ENCODE results near the gene DDX10. TPM values are rescaled to one million over a fixed set of nuclear protein-coding genes. Genes with fewer than 3 reads are reported as not detected.
A peak's percentile ranks its signal among the peaks of the same experiment; 100 is the strongest.

DDX10 gene
- total and polyA plus RNA-seq, 3 donors from 2014 or later = 25.7 to 64.4 (median 59.2) TPM

DNA sequence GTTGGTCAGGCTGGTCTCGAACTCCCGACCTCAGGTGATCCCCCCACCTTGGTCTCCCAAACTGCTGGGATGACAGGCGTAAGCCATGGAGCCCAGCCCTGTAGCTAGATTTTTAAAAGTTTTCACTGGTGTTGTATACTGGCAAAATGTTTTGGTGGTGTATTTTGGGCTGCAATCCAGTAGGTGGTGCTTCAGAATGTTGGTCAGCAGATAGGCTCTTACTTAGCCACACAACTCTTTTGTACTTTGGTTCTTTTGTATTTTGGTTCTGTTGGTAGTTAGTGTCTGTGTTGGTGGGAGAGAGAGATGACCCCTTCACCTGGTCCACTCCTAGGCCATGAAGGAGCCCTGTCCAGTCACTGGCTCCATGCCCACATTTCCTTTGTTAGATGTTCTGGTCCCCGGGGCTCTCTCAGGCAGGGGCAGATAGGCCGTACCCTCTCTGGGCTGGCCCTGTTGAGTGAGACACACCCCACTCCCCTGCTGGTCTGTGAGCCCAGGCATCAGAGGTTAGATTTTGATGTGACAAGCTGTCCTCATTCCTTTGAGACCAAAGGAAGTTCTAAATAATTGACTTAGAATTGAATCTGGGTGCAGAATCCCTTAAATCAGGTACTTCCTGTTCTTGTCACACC lies 123.8 kb downstream of the DDX10 start:
- no peaks in the 10 kb centered on the region for H3K4me1 ChIP-seq
- no peak overlapping the region for H3K4me3 ChIP-seq
- whole genome bisulfite sequencing, 2 donors = 81 to 94% methylated on average over 4 to 5 of the region's 5 CpGs
- peak; percentile 45 for DNase-seq
- H3K27ac ChIP-seq = no peak overlapping the region
- TF ChIP-seq, protein P1, sequence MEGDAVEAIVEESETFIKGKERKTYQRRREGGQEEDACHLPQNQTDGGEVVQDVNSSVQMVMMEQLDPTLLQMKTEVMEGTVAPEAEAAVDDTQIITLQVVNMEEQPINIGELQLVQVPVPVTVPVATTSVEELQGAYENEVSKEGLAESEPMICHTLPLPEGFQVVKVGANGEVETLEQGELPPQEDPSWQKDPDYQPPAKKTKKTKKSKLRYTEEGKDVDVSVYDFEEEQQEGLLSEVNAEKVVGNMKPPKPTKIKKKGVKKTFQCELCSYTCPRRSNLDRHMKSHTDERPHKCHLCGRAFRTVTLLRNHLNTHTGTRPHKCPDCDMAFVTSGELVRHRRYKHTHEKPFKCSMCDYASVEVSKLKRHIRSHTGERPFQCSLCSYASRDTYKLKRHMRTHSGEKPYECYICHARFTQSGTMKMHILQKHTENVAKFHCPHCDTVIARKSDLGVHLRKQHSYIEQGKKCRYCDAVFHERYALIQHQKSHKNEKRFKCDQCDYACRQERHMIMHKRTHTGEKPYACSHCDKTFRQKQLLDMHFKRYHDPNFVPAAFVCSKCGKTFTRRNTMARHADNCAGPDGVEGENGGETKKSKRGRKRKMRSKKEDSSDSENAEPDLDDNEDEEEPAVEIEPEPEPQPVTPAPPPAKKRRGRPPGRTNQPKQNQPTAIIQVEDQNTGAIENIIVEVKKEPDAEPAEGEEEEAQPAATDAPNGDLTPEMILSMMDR (IDR thresholded peaks at IDR 0.05) = peak in 2 of 3 experiments; percentile 14 to 22
- no peak for TF ChIP-seq POLR2A (IDR thresholded peaks at IDR 0.05)
- no peaks in the 10 kb centered on the region for H3K27me3 ChIP-seq
- H3K36me3 ChIP-seq (ENCODE audit: low read depth, missing control alignments) = no peaks in the 10 kb centered on the region
- intact Hi-C loops (cut with DNase I; ENCODE audit: low total_unique reads) = no loop called here
- no peaks in the 10 kb centered on the region for H3K9me3 ChIP-seq

DNA sequence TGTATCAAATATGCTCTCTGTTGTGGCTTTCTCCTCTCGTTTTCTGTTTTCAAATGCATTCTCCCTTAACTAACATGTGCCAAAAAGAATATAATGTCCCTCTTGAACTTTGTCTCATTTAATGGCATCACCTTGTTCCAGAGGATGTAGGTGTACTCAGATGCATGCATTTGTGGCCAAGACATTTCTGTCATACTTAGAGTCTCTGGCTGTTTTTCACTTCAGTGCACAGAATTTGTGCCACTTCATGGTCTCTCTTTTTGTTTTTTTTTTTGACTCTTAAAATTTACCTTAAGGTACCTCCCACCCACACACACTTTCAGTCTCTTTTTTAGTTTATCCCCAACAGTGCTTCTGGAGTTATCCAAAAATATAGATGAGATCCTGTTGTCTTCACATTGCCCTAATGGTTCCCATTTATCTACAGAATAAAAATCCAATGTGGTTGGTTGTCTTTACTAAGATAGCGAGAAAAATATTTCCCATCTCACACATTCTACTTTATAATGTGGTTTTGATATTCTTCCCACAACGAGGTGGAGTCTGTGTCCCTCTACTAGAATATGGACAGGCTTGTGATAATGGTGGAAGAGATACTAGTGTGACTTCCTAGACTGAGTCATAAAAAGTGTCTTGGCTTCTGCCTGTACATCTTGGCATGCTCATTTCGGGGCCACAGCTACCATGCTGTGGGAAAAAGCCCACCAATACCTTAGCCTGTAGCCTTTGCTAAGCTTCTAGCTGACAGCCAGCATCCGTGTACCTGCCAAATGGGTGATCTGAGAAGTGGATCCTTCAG lies 125.8 kb downstream of the DDX10 start:
- H3K4me1 ChIP-seq = no peaks in the 10 kb centered on the region
- H3K36me3 ChIP-seq (ENCODE audit: low read depth, missing control alignments) = no peaks in the 10 kb centered on the region
- no peak overlapping the region for H3K4me3 ChIP-seq
- WGBS, 2 donors = 63 to 72% methylated on average over 5 of the region's 5 CpGs
- TF ChIP-seq, protein P1 (IDR thresholded peaks at IDR 0.05) = no peak
- TF ChIP-seq POLR2A (IDR thresholded peaks at IDR 0.05) = no peak
- no peak overlapping the region for H3K27ac ChIP-seq
- no peaks in the 10 kb centered on the region for H3K9me3 ChIP-seq
- intact Hi-C loops (cut with DNase I; ENCODE audit: low total_unique reads) = no loop called here
- DNase-seq = no peak
- H3K27me3 ChIP-seq = no peaks in the 10 kb centered on the region

DNA sequence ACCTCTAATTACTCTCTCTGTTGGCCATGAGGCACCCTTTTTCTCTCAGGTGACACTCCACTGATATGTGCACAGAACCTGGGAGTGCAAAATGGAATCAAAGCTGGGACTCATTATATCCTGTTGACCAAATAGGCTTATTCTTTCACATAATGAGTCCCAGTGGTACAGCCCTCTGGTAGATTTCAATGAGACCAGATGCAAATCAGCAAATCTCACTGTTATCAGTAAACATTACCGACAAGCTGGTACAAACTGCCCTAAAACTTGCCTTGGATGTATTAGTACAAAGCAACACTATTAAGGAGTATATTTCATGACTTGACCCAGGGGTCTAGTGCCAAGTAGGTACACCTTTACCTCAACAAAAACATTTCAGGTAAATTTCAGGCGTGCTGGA lies 128.3 kb downstream of the DDX10 start:
- H3K27ac ChIP-seq = no peak overlapping the region
- intact Hi-C loops (cut with DNase I; ENCODE audit: low total_unique reads) = no loop called here
- WGBS, 2 donors = 79 to 83% methylated on average over 2 of the region's 2 CpGs
- H3K4me1 ChIP-seq = no peaks in the 10 kb centered on the region
- no peaks in the 10 kb centered on the region for H3K9me3 ChIP-seq
- TF ChIP-seq POLR2A (IDR thresholded peaks at IDR 0.05) = no peak
- TF ChIP-seq, protein P1 (IDR thresholded peaks at IDR 0.05) = no peak
- no peaks in the 10 kb centered on the region for H3K27me3 ChIP-seq
- DNase-seq = no peak
- no peak overlapping the region for H3K4me3 ChIP-seq
- no peaks in the 10 kb centered on the region for H3K36me3 ChIP-seq (ENCODE audit: low read depth, missing control alignments)

GRCh38 chr11:108793611-108794010 lies 128.7 kb downstream of the DDX10 start:
- DNase-seq = no peak
- Histone ChIP-seq H3K4me3 (no peak overlapping the region), H3K36me3 (ENCODE audit: low read depth, missing control alignments) (no peaks in the 10 kb centered on the region), H3K4me1 (no peaks in the 10 kb centered on the region), H3K27me3 (no peaks in the 10 kb centered on the region), H3K9me3 (no peaks in the 10 kb centered on the region), H3K27ac (no peak overlapping the region)
- 61 to 64% methylated on average over 2 of the region's 2 CpGs for WGBS, 2 donors
- no peak for TF ChIP-seq POLR2A (IDR thresholded peaks at IDR 0.05)
- TF ChIP-seq, protein P1 (IDR thresholded peaks at IDR 0.05) = no peak
- intact Hi-C loops (cut with DNase I; ENCODE audit: low total_unique reads) = no loop called here

Measured in testis (tissue), 3 donors.